Measurements from ENCODE around the gene SH3BP5.

The SH3BP5 gene

DNA sequence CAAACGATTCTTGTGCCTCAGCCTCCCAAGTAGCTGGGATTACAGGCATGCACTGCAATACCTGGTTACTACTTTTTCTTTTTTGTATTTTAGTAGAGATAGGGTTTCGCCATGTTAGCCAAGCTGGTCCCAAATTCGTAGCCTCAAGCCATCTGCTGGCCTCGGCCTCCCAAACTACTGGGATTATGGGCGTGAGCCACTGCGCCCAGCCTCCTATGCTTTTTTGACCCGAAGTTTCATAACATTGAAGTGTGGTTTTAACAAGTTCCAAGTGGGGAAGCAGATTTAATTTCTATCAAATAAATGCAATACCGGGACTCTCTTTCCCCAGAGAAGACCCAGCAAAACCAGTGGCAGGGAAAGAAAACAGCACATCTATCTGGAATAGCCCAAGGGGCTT, 13.7 kb downstream of the SH3BP5 start:
- H3K27ac ChIP-seq: no peak overlapping the region
- H3K36me3 ChIP-seq (replicated peaks): no peaks in the 10 kb centered on the region
- no peak for DNase-seq
- H3K27me3 ChIP-seq (replicated peaks): no peaks in the 10 kb centered on the region
- in situ Hi-C loops (cut with HindIII; ENCODE audit: low pct_ligation_motif_present, low sequenced_read_pairs): no loop called here
- no peak for TF ChIP-seq CTCF (IDR thresholded peaks at IDR 0.05; ENCODE audit: low read depth, low read length, missing control alignments)
- H3K4me3 ChIP-seq (ENCODE audit: low read depth, low read length): no peak overlapping the region

DNA sequence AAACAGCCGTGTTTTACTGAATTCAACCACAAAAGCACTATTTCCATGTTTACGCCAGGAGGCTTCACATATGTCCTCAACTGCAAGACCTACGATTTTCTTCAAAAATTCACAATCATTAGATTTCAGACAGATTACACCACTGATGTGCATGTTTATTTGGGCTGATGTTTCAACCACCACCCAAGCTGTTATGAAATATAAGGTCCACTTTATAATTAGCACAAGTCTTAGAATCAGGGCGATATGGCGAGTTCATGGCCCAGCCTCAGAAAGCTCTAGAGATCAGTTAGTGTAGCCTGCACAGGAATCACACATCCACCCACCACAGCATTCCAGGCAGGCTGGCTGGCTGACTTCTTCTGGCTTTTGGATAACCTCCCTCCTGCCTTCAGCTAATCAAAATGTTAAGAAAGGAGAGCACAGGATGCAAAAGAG, 15.4 kb downstream of the SH3BP5 start:
- no peaks in the 10 kb centered on the region for H3K27me3 ChIP-seq (replicated peaks)
- H3K36me3 ChIP-seq (replicated peaks): no peaks in the 10 kb centered on the region
- no peak overlapping the region for H3K4me3 ChIP-seq (ENCODE audit: low read depth, low read length)
- peak overlapping the region; percentile 64 for H3K27ac ChIP-seq
- in situ Hi-C loops (cut with HindIII; ENCODE audit: low pct_ligation_motif_present, low sequenced_read_pairs): no loop called here
- DNase-seq: peak; percentile 49
- TF ChIP-seq CTCF (IDR thresholded peaks at IDR 0.05; ENCODE audit: low read depth, low read length, missing control alignments): no peak

- in situ Hi-C loops (cut with HindIII; ENCODE audit: low pct_ligation_motif_present, low sequenced_read_pairs): no loop called here
- DNase-seq: no peak
- no peak overlapping the region for H3K4me3 ChIP-seq (ENCODE audit: low read depth, low read length)
- H3K36me3 ChIP-seq (replicated peaks): no peaks in the 10 kb centered on the region
- TF ChIP-seq CTCF (IDR thresholded peaks at IDR 0.05; ENCODE audit: low read depth, low read length, missing control alignments): no peak
- no peak overlapping the region for H3K27ac ChIP-seq
- no peaks in the 10 kb centered on the region for H3K27me3 ChIP-seq (replicated peaks)
These were observed 17.4 kb downstream of the SH3BP5 start for GRCh38 chr3:15315003-15315402.

DNA sequence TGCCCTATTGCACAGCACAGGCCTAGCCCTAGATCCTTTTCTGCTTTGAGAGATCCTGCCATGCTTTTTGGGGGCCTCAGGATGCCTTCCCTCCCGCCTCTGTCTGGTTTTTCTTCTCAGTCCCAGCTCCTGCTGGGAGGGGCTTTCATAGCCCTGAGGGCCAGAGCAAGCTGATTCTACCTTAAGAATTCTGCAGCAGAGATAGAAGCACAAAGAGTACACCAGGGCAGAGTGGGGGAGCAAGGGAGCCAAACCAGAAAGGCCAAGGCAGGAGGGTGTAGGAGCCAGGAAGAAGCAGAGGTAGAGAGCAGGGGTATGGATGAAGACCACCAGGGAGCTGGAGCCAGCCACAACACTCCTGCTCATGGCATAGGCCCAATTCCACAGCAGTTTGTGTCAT, 18.1 kb downstream of the SH3BP5 start:
- DNase-seq: no peak
- no peak for TF ChIP-seq CTCF (IDR thresholded peaks at IDR 0.05; ENCODE audit: low read depth, low read length, missing control alignments)
- H3K27me3 ChIP-seq (replicated peaks): no peaks in the 10 kb centered on the region
- H3K36me3 ChIP-seq (replicated peaks): no peaks in the 10 kb centered on the region
- in situ Hi-C loops (cut with HindIII; ENCODE audit: low pct_ligation_motif_present, low sequenced_read_pairs): no loop called here
- no peak overlapping the region for H3K4me3 ChIP-seq (ENCODE audit: low read depth, low read length)
- H3K27ac ChIP-seq: no peak overlapping the region

DNA sequence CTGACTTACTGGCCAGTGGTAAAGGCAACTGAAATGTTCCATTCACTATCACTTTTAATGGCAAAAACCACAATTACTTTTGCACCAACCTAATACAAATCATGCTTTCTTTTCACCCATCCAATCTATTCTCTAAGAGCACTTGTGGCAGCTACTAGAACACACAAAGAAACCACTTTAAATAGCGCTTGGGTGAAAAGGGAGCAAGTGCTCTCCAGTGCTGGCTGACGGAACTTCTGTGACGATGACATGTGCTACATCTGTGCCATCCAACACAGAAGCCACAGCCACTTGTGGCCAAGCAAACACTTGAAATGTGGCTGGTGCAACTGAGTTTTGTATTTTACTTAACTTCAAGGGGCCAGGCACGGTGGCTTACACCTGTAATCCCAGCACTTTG, 18.9 kb downstream of the SH3BP5 start:
- no peak overlapping the region for H3K27ac ChIP-seq
- no peak for DNase-seq
- H3K36me3 ChIP-seq (replicated peaks): no peaks in the 10 kb centered on the region
- TF ChIP-seq CTCF (IDR thresholded peaks at IDR 0.05; ENCODE audit: low read depth, low read length, missing control alignments): no peak
- in situ Hi-C loops (cut with HindIII; ENCODE audit: low pct_ligation_motif_present, low sequenced_read_pairs): no loop called here
- H3K4me3 ChIP-seq (ENCODE audit: low read depth, low read length): no peak overlapping the region
- no peaks in the 10 kb centered on the region for H3K27me3 ChIP-seq (replicated peaks)

- no peak for TF ChIP-seq CTCF (IDR thresholded peaks at IDR 0.05; ENCODE audit: low read depth, low read length, missing control alignments)
- no peak for DNase-seq
- Histone ChIP-seq H3K4me3 (ENCODE audit: low read depth, low read length) (no peak overlapping the region), H3K36me3 (replicated peaks) (no peaks in the 10 kb centered on the region), H3K27ac (no peak overlapping the region), H3K27me3 (replicated peaks) (no peaks in the 10 kb centered on the region)
- in situ Hi-C loops (cut with HindIII; ENCODE audit: low pct_ligation_motif_present, low sequenced_read_pairs): no loop called here
These were observed 19.8 kb downstream of the SH3BP5 start for GRCh38 chr3:15312550-15312949.
